ENCODE data around the gene ZC3HAV1L. TPM values are rescaled to one million over a fixed set of nuclear protein-coding genes. Genes with fewer than 3 reads are reported as not detected.
"Not testable (repeated sequence)": the region's sequence is repeated elsewhere in the genome, so short reads cannot be mapped to it uniquely, and the experiment has no call there.

The ZC3HAV1L gene
- total RNA-seq, 1 donor from 2014 or later: 18.2 TPM

DNA sequence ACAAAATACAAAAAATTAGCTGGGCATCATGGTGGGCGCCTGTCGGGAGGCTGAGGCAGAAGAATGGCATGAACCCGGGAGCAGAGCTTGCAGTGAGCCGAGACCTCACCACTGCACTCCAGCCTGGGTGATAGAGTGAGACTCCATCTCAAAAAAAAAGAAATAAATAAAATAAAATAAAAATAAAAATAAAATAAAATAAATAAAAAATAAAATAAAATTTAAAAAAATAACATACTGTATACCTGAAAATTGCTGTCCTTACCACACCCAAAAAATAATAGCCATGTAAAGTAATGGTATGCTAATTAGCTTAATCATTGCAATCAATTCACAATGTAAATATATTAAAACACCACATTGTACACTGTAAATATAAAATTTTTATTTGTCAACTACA, 3.4 kb downstream of the ZC3HAV1L start:
- Mint-ChIP-seq H3K27me3 (no peaks in the 10 kb centered on the region), H3K4me3 (ENCODE audit: low read depth) (no peak overlapping the region), H3K4me1 (ENCODE audit: low read depth) (no peaks in the 10 kb centered on the region), H3K27ac (no peak overlapping the region), H3K9me3 (ENCODE audit: low read depth) (no peaks in the 10 kb centered on the region), H3K36me3 (ENCODE audit: insufficient read depth) (peaks cover 6% of the 10 kb centered on the region)
- TF ChIP-seq, protein P1, sequence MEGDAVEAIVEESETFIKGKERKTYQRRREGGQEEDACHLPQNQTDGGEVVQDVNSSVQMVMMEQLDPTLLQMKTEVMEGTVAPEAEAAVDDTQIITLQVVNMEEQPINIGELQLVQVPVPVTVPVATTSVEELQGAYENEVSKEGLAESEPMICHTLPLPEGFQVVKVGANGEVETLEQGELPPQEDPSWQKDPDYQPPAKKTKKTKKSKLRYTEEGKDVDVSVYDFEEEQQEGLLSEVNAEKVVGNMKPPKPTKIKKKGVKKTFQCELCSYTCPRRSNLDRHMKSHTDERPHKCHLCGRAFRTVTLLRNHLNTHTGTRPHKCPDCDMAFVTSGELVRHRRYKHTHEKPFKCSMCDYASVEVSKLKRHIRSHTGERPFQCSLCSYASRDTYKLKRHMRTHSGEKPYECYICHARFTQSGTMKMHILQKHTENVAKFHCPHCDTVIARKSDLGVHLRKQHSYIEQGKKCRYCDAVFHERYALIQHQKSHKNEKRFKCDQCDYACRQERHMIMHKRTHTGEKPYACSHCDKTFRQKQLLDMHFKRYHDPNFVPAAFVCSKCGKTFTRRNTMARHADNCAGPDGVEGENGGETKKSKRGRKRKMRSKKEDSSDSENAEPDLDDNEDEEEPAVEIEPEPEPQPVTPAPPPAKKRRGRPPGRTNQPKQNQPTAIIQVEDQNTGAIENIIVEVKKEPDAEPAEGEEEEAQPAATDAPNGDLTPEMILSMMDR (IDR thresholded peaks at IDR 0.05; ENCODE audit: unreplicated experiment): no peak
- DNase-seq (ENCODE audit: low spot score, unreplicated experiment): no peak

DNA sequence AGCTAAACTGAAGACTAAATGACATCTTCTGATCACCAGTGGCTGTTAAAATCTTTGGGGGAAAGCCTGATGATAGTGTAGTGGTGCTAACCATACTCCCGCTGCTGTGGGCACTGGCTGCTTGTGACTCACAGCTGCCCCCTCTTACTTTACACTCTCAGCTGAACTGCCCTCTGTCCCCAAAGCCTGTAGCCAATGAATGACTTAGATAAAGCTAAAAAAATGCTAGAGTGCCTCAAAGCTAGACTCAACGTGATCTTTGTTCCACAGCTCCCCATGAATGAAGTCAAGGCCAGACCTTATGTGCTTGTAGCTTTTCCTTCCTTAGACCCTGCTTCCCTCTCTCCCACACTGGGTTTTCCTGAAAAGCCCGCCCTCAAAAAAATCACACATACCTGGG, 6.5 kb downstream of the ZC3HAV1L start:
- TF ChIP-seq, protein P1 (IDR thresholded peaks at IDR 0.05; ENCODE audit: unreplicated experiment): no peak
- H3K36me3 Mint-ChIP-seq (ENCODE audit: insufficient read depth): peaks cover 6% of the 10 kb centered on the region

DNA sequence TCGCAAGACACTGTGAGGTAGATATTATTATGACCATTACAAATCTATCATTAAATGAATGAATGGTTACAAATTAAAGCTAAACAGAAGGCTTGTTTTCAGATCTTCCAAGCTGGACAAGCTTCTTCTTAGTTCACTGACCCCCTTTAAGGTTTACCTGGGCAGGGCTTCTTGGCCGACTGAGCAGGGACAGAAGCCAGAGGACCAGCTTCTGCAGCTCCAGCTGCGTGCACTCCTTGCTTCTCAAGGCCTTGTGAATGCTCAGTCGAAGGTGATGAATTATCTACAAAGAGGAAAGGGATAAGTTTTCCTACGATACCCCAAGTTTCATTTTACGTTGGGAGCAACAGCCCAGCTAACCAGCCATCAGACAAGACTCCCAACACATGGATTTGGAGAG, 9.3 kb downstream of the ZC3HAV1L start:
- H3K4me1 Mint-ChIP-seq (ENCODE audit: low read depth): no peaks in the 10 kb centered on the region
- no peak for DNase-seq (ENCODE audit: low spot score, unreplicated experiment)
- no peak overlapping the region for H3K27ac Mint-ChIP-seq
- no peak overlapping the region for H3K4me3 Mint-ChIP-seq (ENCODE audit: low read depth)
- peaks cover 6% of the 10 kb centered on the region for H3K36me3 Mint-ChIP-seq (ENCODE audit: insufficient read depth)
- H3K9me3 Mint-ChIP-seq (ENCODE audit: low read depth): no peaks in the 10 kb centered on the region
- no peaks in the 10 kb centered on the region for H3K27me3 Mint-ChIP-seq
- TF ChIP-seq, protein P1 (IDR thresholded peaks at IDR 0.05; ENCODE audit: unreplicated experiment): no peak

More for the DNA sequence above, 6.5 kb downstream of the ZC3HAV1L start:
- H3K27ac Mint-ChIP-seq: peak overlapping the region; percentile 36
- no peak overlapping the region for H3K4me3 Mint-ChIP-seq (ENCODE audit: low read depth)
- H3K27me3 Mint-ChIP-seq: no peaks in the 10 kb centered on the region
- H3K4me1 Mint-ChIP-seq (ENCODE audit: low read depth): no peaks in the 10 kb centered on the region
- H3K9me3 Mint-ChIP-seq (ENCODE audit: low read depth): no peaks in the 10 kb centered on the region
- DNase-seq (ENCODE audit: low spot score, unreplicated experiment): no peak

DNA sequence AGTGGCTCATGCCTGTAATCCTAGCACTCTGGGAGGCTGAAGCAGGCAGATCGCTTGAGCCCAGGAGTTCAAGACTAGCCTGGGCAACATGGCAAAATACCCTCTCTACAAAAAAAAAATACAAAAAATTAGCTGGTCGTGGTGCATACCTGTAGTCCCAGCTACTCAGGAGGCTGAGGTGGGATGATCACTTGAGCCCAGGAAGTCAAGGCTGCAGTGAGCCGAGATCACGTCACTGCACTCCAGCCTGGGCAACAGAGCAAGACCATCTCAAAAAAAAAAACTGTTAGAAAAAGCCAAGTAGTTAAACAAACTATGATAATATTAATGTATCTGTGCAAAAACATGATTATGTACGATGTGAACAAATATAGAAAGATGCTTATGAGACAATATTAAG, 10.0 kb downstream of the ZC3HAV1L start:
- not testable (repeated sequence) for H3K27me3 Mint-ChIP-seq; H3K9me3 Mint-ChIP-seq (ENCODE audit: low read depth); H3K4me3 Mint-ChIP-seq (ENCODE audit: low read depth); DNase-seq (ENCODE audit: low spot score, unreplicated experiment); H3K36me3 Mint-ChIP-seq (ENCODE audit: insufficient read depth); H3K4me1 Mint-ChIP-seq (ENCODE audit: low read depth); H3K27ac Mint-ChIP-seq

DNA sequence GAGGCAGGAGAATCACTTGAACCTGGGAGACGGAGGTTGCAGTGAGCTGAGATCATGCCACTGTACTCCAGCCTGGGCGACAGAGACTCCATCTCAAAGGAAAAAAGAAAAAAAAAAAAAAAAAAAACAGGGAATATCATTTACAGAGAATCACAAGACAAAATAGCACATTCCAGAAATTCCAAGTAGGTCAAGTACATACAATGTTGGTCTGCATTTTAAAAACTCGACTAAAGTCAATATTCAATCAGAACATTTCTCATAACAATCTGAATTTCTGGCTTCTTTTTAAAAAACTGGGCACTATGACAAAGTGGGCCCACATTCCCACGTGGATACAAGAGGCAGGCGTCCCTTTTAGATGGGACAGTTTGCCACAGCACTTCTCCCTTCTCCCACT, 12.8 kb downstream of the ZC3HAV1L start:
- no peak for DNase-seq (ENCODE audit: low spot score, unreplicated experiment)
- Mint-ChIP-seq H3K4me3 (ENCODE audit: low read depth) (no peak overlapping the region), H3K4me1 (ENCODE audit: low read depth) (no peaks in the 10 kb centered on the region), H3K9me3 (ENCODE audit: low read depth) (no peaks in the 10 kb centered on the region), H3K27ac (no peak overlapping the region), H3K27me3 (no peaks in the 10 kb centered on the region), H3K36me3 (ENCODE audit: insufficient read depth) (peaks cover 1% of the 10 kb centered on the region)
- TF ChIP-seq, protein P1 (IDR thresholded peaks at IDR 0.05; ENCODE audit: unreplicated experiment): no peak

DNA sequence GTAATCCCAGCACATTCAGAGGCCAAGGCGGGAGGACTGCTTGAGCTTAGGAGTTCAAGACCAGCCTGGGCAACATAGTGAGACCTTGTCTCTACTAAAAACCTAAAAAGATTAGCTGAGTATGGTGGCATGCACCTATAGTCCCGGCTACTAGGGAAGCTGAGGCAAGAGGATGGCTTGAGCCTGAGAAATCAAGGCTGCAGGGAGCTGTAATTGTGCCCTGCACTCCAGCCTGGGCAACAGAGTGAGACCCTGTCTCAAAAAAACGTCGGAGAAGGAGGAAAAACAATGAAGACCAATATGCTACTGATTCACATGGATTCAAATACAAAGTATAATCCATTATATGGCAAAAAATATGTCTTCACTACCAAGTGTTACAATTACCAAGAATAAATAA, 13.6 kb downstream of the ZC3HAV1L start:
- Mint-ChIP-seq H3K9me3 (ENCODE audit: low read depth) (no peaks in the 10 kb centered on the region), H3K27me3 (no peaks in the 10 kb centered on the region), H3K4me1 (ENCODE audit: low read depth) (no peaks in the 10 kb centered on the region), H3K27ac (peak overlapping the region; percentile 8), H3K4me3 (ENCODE audit: low read depth) (no peak overlapping the region), H3K36me3 (ENCODE audit: insufficient read depth) (peaks cover 1% of the 10 kb centered on the region)
- TF ChIP-seq, protein P1 (IDR thresholded peaks at IDR 0.05; ENCODE audit: unreplicated experiment): no peak
- DNase-seq (ENCODE audit: low spot score, unreplicated experiment): no peak

Data from progenitor cell of endocrine pancreas (in vitro differentiated cells).